HepG2 (cell line): ENCODE results near the gene BHLHE23. TPM values are rescaled to one million over a fixed set of nuclear protein-coding genes. Genes with fewer than 3 reads are reported as not detected.

Source experiments
- ATAC-seq: fragments of 200-7000 bp; cut with Tn5 transposase; 3 replicates; pipeline ENCODE4 v1.9.1; 2020; ENCODE audit warnings: mild to moderate bottlenecking, moderate library complexity
- BruUV-seq: library from RNA; stranded (reverse); fragments of 400-500 nt; replicated peaks from 2 replicates; lab custom pipeline; 2021; lab: Mats Ljungman, UMichigan
- CTCF ChIA-PET: fragments of 300-600 bp; formaldehyde crosslinking; extraction: SDS; loops from one replicate; lab custom pipeline; 2021; ENCODE audit warnings: low total read pairs, inconsistent platforms, low intra/inter-chr PET ratio; lab: Yijun Ruan, JAX
- POLR2A ChIA-PET: fragments of 350-600 bp; sonication (Branson Sonifier 250); formaldehyde crosslinking; loops from one replicate; lab custom pipeline; 2020; ENCODE audit warnings: antibody characterized with exemption, inconsistent platforms; lab: Yijun Ruan, JAX
- DNase-seq: peaks from one replicate; pipeline ENCODE4 v3.0.0-alpha.2; 2015; ENCODE audit warnings: low spot score
- FAIRE-seq: peaks from 3 replicates; lab custom pipeline; 2011; peaks lifted over from hg19 to GRCh38; lab: Jason Lieb, UNC
- H2AFZ ChIP-seq: one replicate; pipeline ENCODE4 v1.6.1; 2011; ENCODE audit warnings: low read length, inconsistent platforms
- H3K27ac ChIP-seq: fragments of 300-600 bp; 3 replicates; pipeline ENCODE4 v1.8.0; 2011; ENCODE audit warnings: mixed run types, mild to moderate bottlenecking, mixed read lengths, low read length, inconsistent platforms; ENCODE audit not compliant: insufficient read depth; ENCODE audit errors: extremely low read length
- H3K27me3 ChIP-seq, 2 experiments: fragments of 200-600 bp in 1 of 2; 2 replicates in 1 of 2; 3 replicates in 1 of 2; pipeline versions ENCODE4 v1.6.0 to v1.8.0; 2011; ENCODE audit warnings: low read length in 2 of 2, mild to moderate bottlenecking in 2 of 2, moderate library complexity in 2 of 2, inconsistent platforms in 1 of 2; ENCODE audit not compliant: insufficient read depth in 2 of 2, control insufficient read depth in 1 of 2
- H3K36me3 ChIP-seq, 2 experiments: fragments of 200-600 bp in 1 of 2; replicated peaks in 1 of 2; 2 replicates in 1 of 2; 3 replicates in 1 of 2; pipeline versions ENCODE4 v1.5.1 to v1.8.0; 2011; ENCODE audit warnings: low read length in 2 of 2, inconsistent platforms in 1 of 2; ENCODE audit not compliant: insufficient read depth in 2 of 2, control insufficient read depth in 1 of 2
- H3K4me1 ChIP-seq: 2 replicates; pipeline ENCODE4 v1.5.1; 2012; ENCODE audit warnings: low read length, inconsistent platforms; ENCODE audit not compliant: insufficient read depth
- H3K4me2 ChIP-seq: 2 replicates; pipeline ENCODE4 v1.6.0; 2011; ENCODE audit warnings: low read depth, low read length, inconsistent platforms
- H3K4me3 ChIP-seq, 3 experiments: fragments of 200-600 bp in 1 of 3; sonication (generic), shearing (Covaris generic) in 1 of 3; replicated peaks in 1 of 3; 2 replicates each; pipeline ENCODE4 v1.5.1; 2011 to 2016; ENCODE audit warnings: low read length in 3 of 3, inconsistent platforms in 2 of 3, low read depth in 2 of 3, mild to moderate bottlenecking in 2 of 3, control low read depth in 1 of 3, mixed read lengths in 1 of 3; ENCODE audit not compliant: insufficient read depth in 1 of 3
- H3K79me2 ChIP-seq: one replicate; pipeline ENCODE4 v1.6.1; 2011; ENCODE audit warnings: low read length, inconsistent platforms; ENCODE audit not compliant: insufficient read depth
- H3K9ac ChIP-seq: 2 replicates; pipeline ENCODE4 v1.6.0; 2011; ENCODE audit warnings: mild to moderate bottlenecking, low read depth, low read length, inconsistent platforms; ENCODE audit not compliant: insufficient read depth
- H3K9me3 ChIP-seq: 2 replicates; pipeline ENCODE4 v1.5.1; 2012; ENCODE audit warnings: mild to moderate bottlenecking, low read length
- H4K20me1 ChIP-seq: 2 replicates; pipeline ENCODE4 v1.6.0; 2011; ENCODE audit warnings: inconsistent platforms, mild to moderate bottlenecking, low read length, moderate library complexity; ENCODE audit not compliant: insufficient read depth
- EEA1 ChIP-seq: sonication (generic); formaldehyde crosslinking; IDR thresholded peaks from 2 replicates; pipeline ENCODE4 v1.5.1; 2020; ENCODE audit warnings: mild to moderate bottlenecking, missing genetic modification reagents, borderline replicate concordance
- RBM39 ChIP-seq: fragments of 200-400 bp; formaldehyde crosslinking; IDR thresholded peaks from one replicate; pipeline ENCODE4 v1.6.1; 2018; ENCODE audit warnings: antibody characterized with exemption, mild to moderate bottlenecking, low read depth, low read length; ENCODE audit not compliant: poor library complexity, severe bottlenecking
- ZNF251 ChIP-seq: sonication (generic); formaldehyde crosslinking; IDR thresholded peaks from 2 replicates; pipeline ENCODE4 v1.9.0; 2021; ENCODE audit warnings: mild to moderate bottlenecking, missing genetic modification reagents
- ZNF274 ChIP-seq: sonication (generic); formaldehyde crosslinking; IDR thresholded peaks from 2 replicates; pipeline ENCODE4 v1.5.1; 2020; ENCODE audit warnings: mild to moderate bottlenecking, missing genetic modification reagents
- ZNF776 ChIP-seq: sonication (generic); formaldehyde crosslinking; IDR thresholded peaks from 2 replicates; pipeline ENCODE4 v1.4.0; 2020; ENCODE audit warnings: mild to moderate bottlenecking, missing genetic modification reagents
- WGBS: methylation state at CpG from one replicate; pipeline ENCODE4 v1.1.6; 2017; ENCODE audit warnings: low lambda C conversion rate; 5-methylcytosine and 5-hydroxymethylcytosine counted together
- in situ Hi-C: cut with HindIII; loops from 2 replicates; pipeline ENCODE4 v1.10.0; 2017; ENCODE audit warnings: low pct_unique_long_range_greater_than_20kb; ENCODE audit not compliant: extremely low pct_ligation_motif_present
- intact Hi-C: fragments of 100-400 bp; cut with micrococcal nuclease; formaldehyde crosslinking; loops from one replicate; pipeline ENCODE4 v1.10.0; 2022; ENCODE audit not compliant: unreplicated experiment
- polyA plus RNA-seq, 8 experiments: library from polyadenylated mRNA; depleted of rRNA in 3 of 8; stranded (reverse) in 7 of 8; unstranded in 1 of 8; fragments of >200 nt; fragmentation: Illumina TruSeq in 4 of 8; extraction: Trizol in 4 of 8; gene quantifications; 2 replicates each; pipeline versions ENCODE4 v1.2.1 to v1.2.3, GENCODE V29; 2011 to 2016; ENCODE audit warnings: low read depth in 4 of 8, missing spikeins in 1 of 8, mixed read lengths in 1 of 8; ENCODE audit not compliant: insufficient read depth in 1 of 8
- total RNA-seq, 5 experiments: library from RNA; depleted of rRNA; stranded (reverse); fragments of >200 nt; fragmentation: Illumina TruSeq; extraction: Trizol; gene quantifications; 2 replicates each; pipeline ENCODE4 v1.2.3, GENCODE V29; 2016; ENCODE audit warnings: low read depth in 1 of 5
- TF ChIP-seq, protein P1 (sequence below): sonication (generic); formaldehyde crosslinking; IDR thresholded peaks from 2 replicates; pipeline ENCODE4 v1.4.0; 2020; ENCODE audit warnings: mild to moderate bottlenecking, missing genetic modification reagents
- TF ChIP-seq, protein P2 (sequence below): sonication (generic); formaldehyde crosslinking; IDR thresholded peaks from 2 replicates; pipeline ENCODE4 v1.4.0; 2020; ENCODE audit warnings: missing genetic modification reagents

BHLHE23 gene
- total and polyA plus RNA-seq, 2 of the 13 experiments (the other 11 are each of a cell fraction or from before 2014, with no cell fraction given) = not detected

DNA sequence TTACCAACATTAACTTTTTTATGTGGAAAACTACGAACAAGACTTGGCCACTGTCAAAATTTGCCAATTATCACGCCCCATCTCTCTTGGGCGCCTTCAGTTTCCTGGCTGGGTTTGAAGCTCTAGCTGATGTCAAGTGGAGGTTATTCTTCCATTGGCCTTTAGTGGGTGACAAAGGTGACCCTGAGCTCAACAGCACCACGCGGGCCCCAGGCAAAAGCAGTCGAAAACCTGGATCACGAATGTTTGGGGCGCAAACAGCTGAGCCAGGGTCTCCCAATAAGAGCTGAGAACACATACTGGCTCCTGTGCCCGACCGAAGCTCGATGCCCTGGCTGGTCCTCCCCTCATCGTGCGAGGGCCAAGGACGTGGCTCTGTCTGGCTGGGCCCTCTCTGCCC, 27.5 kb downstream of the BHLHE23 start:
- Histone ChIP-seq H3K4me2 (no peak overlapping the region), H3K36me3 (no peaks in the 10 kb centered on the region), H3K27me3 (peaks cover 62 to 98% of the 10 kb centered on the region in 2 experiments), H4K20me1 (no peaks in the 10 kb centered on the region; the same call in 1 of the 2 replicates), H3K27ac (no peak overlapping the region), H3K4me1 (no peaks in the 10 kb centered on the region), H3K79me2 (no peaks in the 10 kb centered on the region), H3K9ac (no peak overlapping the region), H3K4me3 (no peak overlapping the region), H3K9me3 (no peaks in the 10 kb centered on the region)
- no TSS peak for BruUV-seq
- DNase-seq (no peak), FAIRE-seq (peak; percentile 32)
- 27% methylated on average over 14 of the region's 14 CpGs for WGBS
- intact Hi-C loops = no loop called here
- TF ChIP-seq ZNF274 (CRISPR knock-in tag) (0 out of 2 replicates have a peak, but pooled peaks have one; percentile 24), RBM39 (peak; percentile 48), ZNF776 (CRISPR knock-in tag) (0 out of 2 replicates have a peak, but pooled peaks have one; percentile 49), ZNF251 (no peak), EEA1 (CRISPR knock-in tag) (no peak)
- TF ChIP-seq, protein P1, sequence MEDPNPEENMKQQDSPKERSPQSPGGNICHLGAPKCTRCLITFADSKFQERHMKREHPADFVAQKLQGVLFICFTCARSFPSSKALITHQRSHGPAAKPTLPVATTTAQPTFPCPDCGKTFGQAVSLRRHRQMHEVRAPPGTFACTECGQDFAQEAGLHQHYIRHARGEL = peak; percentile 98
- TF ChIP-seq, protein P2, sequence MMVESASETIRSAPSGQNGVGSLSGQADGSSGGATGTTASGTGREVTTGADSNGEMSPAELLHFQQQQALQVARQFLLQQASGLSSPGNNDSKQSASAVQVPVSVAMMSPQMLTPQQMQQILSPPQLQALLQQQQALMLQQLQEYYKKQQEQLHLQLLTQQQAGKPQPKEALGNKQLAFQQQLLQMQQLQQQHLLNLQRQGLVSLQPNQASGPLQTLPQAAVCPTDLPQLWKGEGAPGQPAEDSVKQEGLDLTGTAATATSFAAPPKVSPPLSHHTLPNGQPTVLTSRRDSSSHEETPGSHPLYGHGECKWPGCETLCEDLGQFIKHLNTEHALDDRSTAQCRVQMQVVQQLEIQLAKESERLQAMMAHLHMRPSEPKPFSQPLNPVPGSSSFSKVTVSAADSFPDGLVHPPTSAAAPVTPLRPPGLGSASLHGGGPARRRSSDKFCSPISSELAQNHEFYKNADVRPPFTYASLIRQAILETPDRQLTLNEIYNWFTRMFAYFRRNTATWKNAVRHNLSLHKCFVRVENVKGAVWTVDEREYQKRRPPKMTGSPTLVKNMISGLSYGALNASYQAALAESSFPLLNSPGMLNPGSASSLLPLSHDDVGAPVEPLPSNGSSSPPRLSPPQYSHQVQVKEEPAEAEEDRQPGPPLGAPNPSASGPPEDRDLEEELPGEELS (CRISPR knock-in tag) = no peak
- TF ChIP-seq, all 625 proteins: peak for 4
- in situ Hi-C loops = no loop called here
- ATAC-seq = peak; percentile 18
- no peak overlapping the region for H2AFZ ChIP-seq
- ChIA-PET POLR2A (interaction anchor here (0.7 to 2.0 kb wide), 5 partner anchors 9 to 26 kb away, joined by 3 to 7 read pairs (median 4); partner anchors contain the start of gene SLC17A9), CTCF (no interaction called here)
